A549 (cell line): Measurements from ENCODE around the gene TOMM40L.

Experiments
- CBX2 ChIP-seq: fragments of 200-600 bp; sonication (generic); IDR thresholded peaks from 2 replicates; pipeline ENCODE4 v1.6.1; 2016; ENCODE audit warnings: low read depth, mild to moderate bottlenecking, borderline replicate concordance
- CEBPB ChIP-seq, 2 experiments: fragments of >200 bp in 1 of 2; sonication (Bioruptor Twin) in 1 of 2; formaldehyde crosslinking in 1 of 2; IDR thresholded peaks; 2 replicates each; pipeline ENCODE4 v1.6.1; 2012 to 2016
- CTCF ChIP-seq: fragments of >200 bp; sonication (Bioruptor Twin); formaldehyde crosslinking; IDR thresholded peaks from 3 replicates; pipeline ENCODE4 v1.5.1; 2016
- POLR2A ChIP-seq: IDR thresholded peaks from 2 replicates; pipeline ENCODE4 v1.6.1; 2012; ENCODE audit warnings: mild to moderate bottlenecking, low read length
- SMC3 ChIP-seq: fragments of >200 bp; sonication (Bioruptor Twin); formaldehyde crosslinking; IDR thresholded peaks from 3 replicates; pipeline ENCODE4 v1.6.1; 2018; ENCODE audit warnings: inconsistent platforms
- TP53 ChIP-seq: fragments of 250-450 bp; sonication (Bioruptor Pico); IDR thresholded peaks from 2 replicates; pipeline ENCODE4 v1.5.0; 2021; ENCODE audit warnings: mild to moderate bottlenecking, moderate library complexity

- TF ChIP-seq CEBPB (IDR thresholded peaks at IDR 0.05), result no peak
- TF ChIP-seq CTCF, result no peak
- no peak for TF ChIP-seq TP53 (CRISPR knock-in tag)
- no peak for TF ChIP-seq POLR2A
- no peak for TF ChIP-seq SMC3
- no peak for TF ChIP-seq CBX2
Observed at GRCh38 chr1:161259345-161259702, 33.5 kb downstream of the TOMM40L start.
